Mucosa of descending colon (tissue), 3 donors: ENCODE data around the gene OAS2. TPM values are rescaled to one million over a fixed set of nuclear protein-coding genes. Genes with fewer than 3 reads are reported as not detected.

ENCODE experiments used
- ATAC-seq: fragments of 200-7000 bp; cut with Tn5 transposase; one replicate; pipeline ENCODE4 v1.9.1; 2020; ENCODE audit warnings: mild to moderate bottlenecking, moderate library complexity
- DNase-seq, 3 donors: peaks; one replicate each; pipeline ENCODE4 v3.0.0-alpha.2; 2020
- H3K36me3 ChIP-seq: fragments of 200-600 bp; one replicate; pipeline ENCODE4 v1.8.0; 2021; ENCODE audit warnings: low read depth, mild to moderate bottlenecking
- H3K4me1 ChIP-seq: fragments of 200-600 bp; one replicate; pipeline ENCODE4 v1.8.0; 2021; ENCODE audit warnings: low read depth, mild to moderate bottlenecking
- H3K4me3 ChIP-seq: fragments of 200-600 bp; one replicate; pipeline ENCODE4 v1.8.0; 2021; ENCODE audit warnings: mild to moderate bottlenecking
- H3K9me3 ChIP-seq: fragments of 200-600 bp; one replicate; pipeline ENCODE4 v1.8.0; 2021; ENCODE audit warnings: mild to moderate bottlenecking
- CTCF ChIP-seq: fragments of 200-600 bp; IDR thresholded peaks from one replicate; pipeline ENCODE4 v1.8.0; 2022; ENCODE audit warnings: antibody characterized with exemption, mild to moderate bottlenecking
- intact Hi-C, 2 donors: fragments of 100-400 bp; cut with DNase I in 1 of 2; cut with micrococcal nuclease in 1 of 2; formaldehyde crosslinking; loops; one replicate each; pipeline versions ENCODE4 v1.11.0 to v1.11.1; 2022; cut with DNase I, micrococcal nuclease
- total RNA-seq, 3 donors: library from RNA; stranded (reverse); fragmentation: NEBNext Ultra II Directional in 2 of 3; extraction: Animal tissue kit (Norgen Biotek cat#: 25700) in 2 of 3; gene quantifications; one replicate each; pipeline versions ENCODE4 v1.2.1 to v1.2.4, GENCODE V29; 2021 to 2023
- donor health status: DM: no; HTN: no; CAD: no; lungs with moderate emphysema.
- donor health status: DM: no; HTN: no; CAD: no.
- donor health status: DM: no; HTN: yes; CAD: no.

Gene OAS2
- total RNA-seq, 3 donors from 2014 or later, result 4.6 to 7.0 (median 5.5) TPM

GRCh38 chr12:112932485-112933128 is 45.7 kb upstream of the OAS2 start:
- Histone ChIP-seq H3K4me3 (no peak overlapping the region), H3K9me3 (no peaks in the 10 kb centered on the region), H3K4me1 (no peaks in the 10 kb centered on the region), H3K36me3 (no peaks in the 10 kb centered on the region)
- intact Hi-C loops, result no loop called here
- DNase-seq (no peak), ATAC-seq (peak; percentile 62)
- TF ChIP-seq CTCF, result no peak

GRCh38 chr12:112933129-112933505 is 45.2 kb upstream of the OAS2 start:
- no peak for TF ChIP-seq CTCF
- intact Hi-C loops, result no loop called here
- no peak for ATAC-seq
- no peaks in the 10 kb centered on the region for H3K9me3 ChIP-seq
- DNase-seq, result no peak
- H3K4me3 ChIP-seq, result no peak overlapping the region
- no peaks in the 10 kb centered on the region for H3K4me1 ChIP-seq
- no peaks in the 10 kb centered on the region for H3K36me3 ChIP-seq

- ATAC-seq, result peak; percentile 10
- H3K4me3 ChIP-seq, result no peak overlapping the region
- H3K36me3 ChIP-seq, result no peaks in the 10 kb centered on the region
- H3K9me3 ChIP-seq, result no peaks in the 10 kb centered on the region
- no peak for TF ChIP-seq CTCF
- peaks cover 8% of the 10 kb centered on the region for H3K4me1 ChIP-seq
- intact Hi-C loops, result no loop called here
- DNase-seq, result no peak
Observed at GRCh38 chr12:112936264-112936663, 42.1 kb upstream of the OAS2 start.

GRCh38 chr12:112936927-112937326 is 41.4 kb upstream of the OAS2 start:
- H3K9me3 ChIP-seq, result no peaks in the 10 kb centered on the region
- no peaks in the 10 kb centered on the region for H3K36me3 ChIP-seq
- no peak for TF ChIP-seq CTCF
- ATAC-seq (no peak), DNase-seq (no peak)
- H3K4me3 ChIP-seq, result no peak overlapping the region
- intact Hi-C loops, result no loop called here
- H3K4me1 ChIP-seq, result peaks cover 8% of the 10 kb centered on the region

GRCh38 chr12:112937741-112938719 is 40.3 kb upstream of the OAS2 start, which contains the start of gene OAS3:
TSS of gene OAS3 (plus strand) at chr12:112938474. CDS start at chr12:112938531, 57 bp downstream.
- peak within 1 kb of the TSS; percentile 43 for H3K4me3 ChIP-seq
- ATAC-seq, result peak; percentile 95
- peaks cover 8% of the 10 kb centered on the region for H3K4me1 ChIP-seq
- intact Hi-C loops, result no loop called here
- H3K36me3 ChIP-seq, result no peaks in the 10 kb centered on the region
- DNase-seq, result peak; percentile 92 to 94 (median 92)
- TF ChIP-seq CTCF, result no peak
- no peaks in the 10 kb centered on the region for H3K9me3 ChIP-seq
